ENCODE measurements around the gene IPO11. TPM values are rescaled to one million over a fixed set of nuclear protein-coding genes. Genes with fewer than 3 reads are reported as not detected.

The IPO11 gene
- total RNA-seq, 1 donor from 2014 or later: 39.9 TPM

Small RNA genes lying within 50 kb of the gene (small RNA-seq; reads per million reads assigned to genes)
- gene CKS1BP3 (not detected), gene RNU6-661P (not detected)

Other genes starting within 250 kb of the IPO11 start
- 238 TPM for gene KIF2A, start 106.6 kb upstream of the IPO11 start, total RNA-seq
- gene DIMT1, start 8.9 kb upstream of the IPO11 start, total RNA-seq: 18.8 TPM
- gene LRRC70, start 166.1 kb downstream of the IPO11 start, total RNA-seq: 3.7 TPM